WERI-Rb-1 (cell line): ENCODE data around the gene TNPO3.
A peak's percentile ranks its signal among the peaks of the same experiment; 100 is the strongest.

ENCODE experiments used
- DNase-seq: peaks from one replicate; pipeline ENCODE4 v3.0.0-alpha.2; 2020
- H3K27ac ChIP-seq: fragments of 250-450 bp; sonication (Bioruptor Pico); 2 replicates; pipeline ENCODE4 v1.5.1; 2020; ENCODE audit warnings: mild to moderate bottlenecking, moderate library complexity
- H3K27me3 ChIP-seq: fragments of 250-450 bp; sonication (Bioruptor Pico); 2 replicates; pipeline ENCODE4 v1.5.1; 2021; ENCODE audit warnings: mild to moderate bottlenecking, low read depth, moderate library complexity; ENCODE audit not compliant: insufficient read depth, severe bottlenecking
- H3K36me3 ChIP-seq: fragments of 250-450 bp; sonication (Bioruptor Pico); 2 replicates; pipeline ENCODE4 v1.5.1; 2020; ENCODE audit warnings: mild to moderate bottlenecking, moderate library complexity
- H3K4me3 ChIP-seq: 2 replicates; pipeline ENCODE4 v1.5.1; 2011; ENCODE audit warnings: low read depth, mild to moderate bottlenecking, control low read depth, low read length
- H3K9me3 ChIP-seq: fragments of 250-450 bp; sonication (Bioruptor Pico); 2 replicates; pipeline ENCODE4 v1.5.1; 2021; ENCODE audit warnings: mild to moderate bottlenecking, moderate library complexity; ENCODE audit not compliant: severe bottlenecking
- CTCF ChIP-seq: IDR thresholded peaks from 2 replicates; pipeline ENCODE4 v1.5.1; 2011; ENCODE audit warnings: low read depth, mild to moderate bottlenecking, control low read depth, inconsistent platforms, low read length

The TNPO3 gene

GRCh38 chr7:129054438-129055293 lies at the start of gene TNPO3:
Gene TNPO3, minus strand, starts transcription at chr7:129055111. Its CDS starts 341 bp downstream, at chr7:129054770.
- Histone ChIP-seq H3K9me3 (no peaks in the 10 kb centered on the region), H3K27me3 (no peaks in the 10 kb centered on the region), H3K36me3 (peaks cover 25% of the 10 kb centered on the region), H3K27ac (peak within 1 kb of the TSS; percentile 97), H3K4me3 (peak within 1 kb of the TSS; percentile 65)
- peak; percentile 95 for DNase-seq
- TF ChIP-seq CTCF: 0 out of 2 replicates have a peak, but pooled peaks have one; percentile 8

GRCh38 chr7:129103561-129104324 lies 48.8 kb upstream of the TNPO3 start:
- TF ChIP-seq CTCF: no peak
- Histone ChIP-seq H3K4me3 (no peak overlapping the region), H3K27me3 (no peaks in the 10 kb centered on the region), H3K9me3 (peaks cover 2% of the 10 kb centered on the region), H3K36me3 (no peaks in the 10 kb centered on the region), H3K27ac (no peak overlapping the region)
- DNase-seq: no peak

GRCh38 chr7:129101746-129102145 lies 46.8 kb upstream of the TNPO3 start:
- no peak overlapping the region for H3K27ac ChIP-seq
- DNase-seq: no peak
- peaks cover 2% of the 10 kb centered on the region for H3K9me3 ChIP-seq
- no peaks in the 10 kb centered on the region for H3K36me3 ChIP-seq
- TF ChIP-seq CTCF: no peak
- no peak overlapping the region for H3K4me3 ChIP-seq
- H3K27me3 ChIP-seq: no peaks in the 10 kb centered on the region

GRCh38 chr7:129100827-129101166 lies 45.9 kb upstream of the TNPO3 start:
- no peak overlapping the region for H3K27ac ChIP-seq
- no peak for TF ChIP-seq CTCF
- peaks cover 2% of the 10 kb centered on the region for H3K9me3 ChIP-seq
- DNase-seq: no peak
- H3K4me3 ChIP-seq: no peak overlapping the region
- no peaks in the 10 kb centered on the region for H3K36me3 ChIP-seq
- H3K27me3 ChIP-seq: no peaks in the 10 kb centered on the region

GRCh38 chr7:129098409-129099084 lies 43.6 kb upstream of the TNPO3 start:
- no peak for TF ChIP-seq CTCF
- no peak for DNase-seq
- H3K9me3 ChIP-seq: peaks cover 2% of the 10 kb centered on the region
- no peak overlapping the region for H3K27ac ChIP-seq
- no peaks in the 10 kb centered on the region for H3K27me3 ChIP-seq
- no peak overlapping the region for H3K4me3 ChIP-seq
- H3K36me3 ChIP-seq: no peaks in the 10 kb centered on the region
